Activated CD4-positive, alpha-beta memory T cell treated with anti-CD3 and anti-CD28 coated beads, Interleukin-2, amount 10 ng/mL, durations not matched to agents 7 days and 5 days (primary cell): ENCODE data around the gene RTP5. TPM values are rescaled to one million over a fixed set of nuclear protein-coding genes. Genes with fewer than 3 reads are reported as not detected.
"Not testable (repeated sequence)": the region's sequence is repeated elsewhere in the genome, so short reads cannot be mapped to it uniquely, and the experiment has no call there.

ENCODE experiments used
- CTCF ChIA-PET: fragments of 350-600 bp; sonication (Branson Sonifier 250); formaldehyde crosslinking; loops from one replicate; lab custom pipeline; 2021; ENCODE audit warnings: antibody characterized with exemption, inconsistent platforms; lab: Charles Lee
- POLR2A ChIA-PET: fragments of 350-600 bp; sonication (Branson Sonifier 250); formaldehyde crosslinking; loops from one replicate; lab custom pipeline; 2021; ENCODE audit warnings: antibody characterized with exemption; lab: Charles Lee
- DNase-seq: peaks from one replicate; pipeline ENCODE4 v3.0.0-alpha.2; 2020
- H3K27ac Mint-ChIP-seq: one replicate; pipeline ENCODE4 v1.8.0; 2021; ENCODE audit warnings: mild to moderate bottlenecking, mixed read lengths
- H3K27me3 Mint-ChIP-seq: one replicate; pipeline ENCODE4 v1.8.0; 2021; ENCODE audit warnings: mixed read lengths
- H3K36me3 Mint-ChIP-seq: one replicate; pipeline ENCODE4 v1.8.0; 2021; ENCODE audit warnings: low read depth, mixed read lengths
- H3K4me1 Mint-ChIP-seq: one replicate; pipeline ENCODE4 v1.8.0; 2021; ENCODE audit warnings: mixed read lengths
- H3K4me3 Mint-ChIP-seq: one replicate; pipeline ENCODE4 v1.8.0; 2021; ENCODE audit warnings: mild to moderate bottlenecking, mixed read lengths
- H3K9me3 Mint-ChIP-seq: one replicate; pipeline ENCODE4 v1.8.0; 2021; ENCODE audit warnings: mixed read lengths
- total RNA-seq, 2 experiments: library from RNA; stranded (reverse); gene quantifications; one replicate each; pipeline ENCODE4 v1.2.3, GENCODE V29; 2021

The RTP5 gene
- total RNA-seq, 2 experiments from 2014 or later: 0.13 TPM; not detected in 1

DNA sequence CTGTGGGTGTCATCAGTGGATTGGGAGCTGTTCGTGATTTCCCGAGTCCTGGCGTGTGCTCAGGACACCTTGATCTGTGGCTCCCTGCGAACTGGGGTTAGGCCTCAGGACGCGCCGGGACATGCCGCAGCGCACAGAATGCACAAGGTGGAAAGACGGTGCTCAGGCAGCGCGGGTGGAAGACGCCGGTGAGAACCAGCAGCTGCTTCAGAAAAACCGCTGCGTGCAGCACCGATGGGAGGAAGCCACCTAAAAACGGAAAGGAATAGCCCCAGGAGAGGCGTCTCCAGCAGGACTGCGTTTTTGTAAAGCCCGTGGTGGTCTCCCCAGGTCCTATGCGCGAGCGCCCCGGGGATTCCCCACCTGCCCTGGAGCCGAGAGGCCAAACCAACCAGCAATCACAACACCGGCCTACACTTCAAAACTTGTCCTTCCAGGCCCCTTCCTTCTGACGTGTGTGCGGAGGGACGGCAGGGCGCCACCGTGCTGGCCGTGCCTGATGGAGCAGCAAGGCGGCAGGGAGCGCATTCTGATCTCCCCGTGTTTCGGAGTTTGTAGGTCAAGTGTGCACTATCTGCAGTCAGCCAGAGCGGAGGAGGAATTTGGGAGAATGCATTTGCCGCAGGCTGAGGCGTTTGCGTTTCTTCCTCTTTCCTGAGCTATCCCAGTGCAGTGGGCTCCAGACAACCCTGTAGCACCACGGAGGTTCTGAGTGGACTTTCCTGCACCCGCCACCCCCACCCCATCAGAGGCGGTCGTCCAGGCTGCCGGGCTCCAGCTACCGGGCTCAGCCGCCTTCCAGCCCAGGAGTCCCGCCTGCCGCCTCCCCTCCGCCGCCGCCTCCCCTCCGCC is 32.2 kb downstream of the RTP5 start:
- H3K36me3 Mint-ChIP-seq: no peaks in the 10 kb centered on the region
- POLR2A ChIA-PET: no interaction called here
- no peak overlapping the region for H3K27ac Mint-ChIP-seq
- CTCF ChIA-PET: interaction anchor here (0.6 kb wide), 1 partner anchor 1323 kb away, joined by 3 read pairs; no protein-coding TSS in a partner anchor
- H3K27me3 Mint-ChIP-seq: no peaks in the 10 kb centered on the region
- H3K4me1 Mint-ChIP-seq: no peaks in the 10 kb centered on the region
- no peaks in the 10 kb centered on the region for H3K9me3 Mint-ChIP-seq
- H3K4me3 Mint-ChIP-seq: no peak overlapping the region
- DNase-seq: no peak

DNA sequence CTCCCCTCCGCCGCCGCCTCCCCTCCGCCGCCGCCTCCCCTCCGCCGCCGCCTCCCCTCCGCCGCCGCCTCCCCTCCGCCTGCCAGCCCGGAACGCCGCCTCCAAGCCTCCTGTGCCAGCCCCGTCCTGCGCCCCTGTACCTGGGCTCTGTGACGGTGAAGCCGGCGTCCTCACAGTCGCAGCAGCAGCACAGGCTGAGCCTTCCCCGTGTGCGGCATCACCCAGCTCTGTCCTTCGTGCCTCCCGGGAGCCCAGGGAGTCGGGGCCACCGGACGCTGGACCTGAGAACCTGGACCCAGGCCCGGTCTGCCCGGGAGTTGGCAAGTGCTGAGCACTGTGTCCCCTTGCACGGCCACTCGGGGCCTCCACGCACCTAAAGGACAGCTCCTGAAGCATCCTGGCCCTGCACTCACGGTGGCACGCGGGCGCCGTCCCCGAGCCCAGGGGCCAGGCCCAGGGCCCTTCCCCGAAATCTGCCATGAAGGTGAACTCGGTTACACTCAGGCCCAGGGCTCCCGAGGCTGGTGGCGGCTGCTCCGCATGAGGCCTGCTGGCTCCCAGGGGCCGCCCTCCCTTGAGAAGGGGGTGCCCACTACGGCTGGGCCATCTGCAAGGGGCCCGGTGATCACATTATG is 32.9 kb downstream of the RTP5 start:
- POLR2A ChIA-PET: no interaction called here
- no peaks in the 10 kb centered on the region for H3K9me3 Mint-ChIP-seq
- no peak overlapping the region for H3K4me3 Mint-ChIP-seq
- CTCF ChIA-PET: no interaction called here
- DNase-seq: no peak
- H3K36me3 Mint-ChIP-seq: no peaks in the 10 kb centered on the region
- no peaks in the 10 kb centered on the region for H3K4me1 Mint-ChIP-seq
- H3K27me3 Mint-ChIP-seq: no peaks in the 10 kb centered on the region
- H3K27ac Mint-ChIP-seq: no peak overlapping the region

GRCh38 chr2:241903121-241904010 is 33.8 kb downstream of the RTP5 start:
- no peak for DNase-seq
- H3K36me3 Mint-ChIP-seq: no peaks in the 10 kb centered on the region
- H3K27me3 Mint-ChIP-seq: no peaks in the 10 kb centered on the region
- no peak overlapping the region for H3K4me3 Mint-ChIP-seq
- no peak overlapping the region for H3K27ac Mint-ChIP-seq
- no peaks in the 10 kb centered on the region for H3K4me1 Mint-ChIP-seq
- ChIA-PET CTCF (no interaction called here), POLR2A (no interaction called here)
- no peaks in the 10 kb centered on the region for H3K9me3 Mint-ChIP-seq

DNA sequence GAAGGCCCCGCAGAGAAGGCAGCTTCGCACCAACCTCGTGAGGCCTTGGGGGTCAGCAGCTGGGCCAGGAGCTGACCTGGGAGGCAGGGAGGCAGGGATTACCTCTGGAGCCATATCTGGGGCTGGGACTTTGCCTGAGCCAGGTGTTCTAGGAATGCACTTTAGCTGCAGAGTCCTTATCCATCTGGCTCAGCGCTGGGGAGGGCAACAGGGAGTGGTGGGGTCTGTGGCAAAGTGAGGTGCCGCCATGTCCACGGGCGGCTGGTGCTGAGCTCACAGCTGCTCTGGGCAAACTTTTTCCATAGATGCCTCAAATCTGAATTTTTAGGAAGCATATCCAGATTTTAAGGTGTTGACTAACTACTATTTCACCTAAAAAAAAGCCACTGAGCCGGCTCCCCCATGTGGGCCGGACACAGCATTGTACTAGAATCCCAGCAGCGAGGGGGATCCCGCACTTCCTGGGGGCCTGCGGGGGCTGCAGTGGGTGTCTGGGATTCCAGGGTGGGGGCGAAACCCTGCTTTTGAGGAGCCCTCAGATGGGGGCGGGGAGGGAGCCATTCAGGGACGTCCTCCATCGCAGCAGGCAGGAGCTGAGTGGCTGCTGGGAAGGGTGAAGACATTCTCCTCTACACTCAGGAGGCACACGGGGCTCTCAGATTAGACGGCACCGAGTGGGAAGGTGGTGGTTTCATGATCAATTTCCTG is 34.6 kb downstream of the RTP5 start:
- Mint-ChIP-seq H3K27me3 (no peaks in the 10 kb centered on the region), H3K4me3 (no peak overlapping the region), H3K9me3 (no peaks in the 10 kb centered on the region), H3K4me1 (no peaks in the 10 kb centered on the region), H3K27ac (no peak overlapping the region), H3K36me3 (no peaks in the 10 kb centered on the region)
- ChIA-PET POLR2A (no interaction called here), CTCF (no interaction called here)
- no peak for DNase-seq

DNA sequence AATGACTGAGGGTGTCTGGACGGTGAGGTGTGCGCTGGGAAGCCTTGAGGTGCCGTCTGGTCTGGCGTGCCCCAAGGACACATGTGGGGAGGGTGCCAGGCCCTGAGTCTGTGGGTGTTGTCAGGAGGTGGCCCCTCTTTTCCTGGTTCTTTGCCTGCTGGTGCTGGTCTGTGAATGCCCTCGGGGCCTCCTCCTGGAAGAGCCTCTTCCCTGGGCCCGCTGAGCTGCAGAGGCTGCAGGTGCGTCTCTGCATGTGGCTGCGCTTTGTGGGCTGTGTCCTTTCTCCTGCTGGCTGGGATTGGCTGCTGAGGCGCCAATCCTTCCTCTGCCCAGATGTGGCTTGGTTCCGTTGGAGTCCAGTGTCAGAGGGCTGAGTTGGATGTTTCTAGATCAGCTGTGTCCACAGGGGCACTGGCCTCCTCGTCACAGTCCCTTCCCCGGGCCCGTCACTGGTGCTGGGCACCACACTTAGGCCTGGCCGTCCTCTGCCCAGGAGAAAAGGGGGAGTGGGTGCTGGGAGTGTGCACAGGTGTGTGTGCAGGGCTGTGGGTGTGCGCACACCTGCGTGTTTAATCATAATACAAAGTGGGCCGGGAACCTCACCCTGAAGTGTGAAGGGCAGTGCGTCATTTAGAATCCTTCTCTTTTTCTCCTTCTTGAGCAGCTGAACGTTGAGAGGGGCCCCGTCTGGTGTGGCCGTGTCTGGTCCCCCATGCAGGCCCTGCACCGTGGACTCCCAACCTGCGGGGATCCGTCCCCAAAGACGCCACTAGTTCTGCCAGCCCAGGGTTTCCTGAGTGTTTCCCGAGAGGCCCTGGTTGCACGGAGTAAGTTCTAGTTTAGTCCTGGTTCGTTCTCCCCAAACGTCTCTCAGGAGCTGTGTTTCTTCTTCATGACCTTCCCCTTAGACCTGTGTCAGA is 35.5 kb downstream of the RTP5 start:
- no peak for DNase-seq
- POLR2A ChIA-PET: no interaction called here
- H3K36me3 Mint-ChIP-seq: no peaks in the 10 kb centered on the region
- no peak overlapping the region for H3K4me3 Mint-ChIP-seq
- no peaks in the 10 kb centered on the region for H3K4me1 Mint-ChIP-seq
- no peak overlapping the region for H3K27ac Mint-ChIP-seq
- H3K27me3 Mint-ChIP-seq: no peaks in the 10 kb centered on the region
- CTCF ChIA-PET: no interaction called here
- H3K9me3 Mint-ChIP-seq: no peaks in the 10 kb centered on the region

- no peaks in the 10 kb centered on the region for H3K36me3 Mint-ChIP-seq
- no peak overlapping the region for H3K27ac Mint-ChIP-seq
- H3K9me3 Mint-ChIP-seq: no peaks in the 10 kb centered on the region
- CTCF ChIA-PET: no interaction called here
- H3K27me3 Mint-ChIP-seq: no peaks in the 10 kb centered on the region
- H3K4me1 Mint-ChIP-seq: no peaks in the 10 kb centered on the region
- no peak for DNase-seq
- POLR2A ChIA-PET: no interaction called here
- H3K4me3 Mint-ChIP-seq: no peak overlapping the region
These were observed 36.3 kb downstream of the RTP5 start for GRCh38 chr2:241905716-241906377.

- H3K4me1 Mint-ChIP-seq, H3K27ac Mint-ChIP-seq, H3K9me3 Mint-ChIP-seq, POLR2A ChIA-PET, CTCF ChIA-PET, DNase-seq, H3K36me3 Mint-ChIP-seq, H3K4me3 Mint-ChIP-seq, H3K27me3 Mint-ChIP-seq: not testable (repeated sequence)
These were observed 36.8 kb downstream of the RTP5 start for GRCh38 chr2:241906378-241906770.

DNA sequence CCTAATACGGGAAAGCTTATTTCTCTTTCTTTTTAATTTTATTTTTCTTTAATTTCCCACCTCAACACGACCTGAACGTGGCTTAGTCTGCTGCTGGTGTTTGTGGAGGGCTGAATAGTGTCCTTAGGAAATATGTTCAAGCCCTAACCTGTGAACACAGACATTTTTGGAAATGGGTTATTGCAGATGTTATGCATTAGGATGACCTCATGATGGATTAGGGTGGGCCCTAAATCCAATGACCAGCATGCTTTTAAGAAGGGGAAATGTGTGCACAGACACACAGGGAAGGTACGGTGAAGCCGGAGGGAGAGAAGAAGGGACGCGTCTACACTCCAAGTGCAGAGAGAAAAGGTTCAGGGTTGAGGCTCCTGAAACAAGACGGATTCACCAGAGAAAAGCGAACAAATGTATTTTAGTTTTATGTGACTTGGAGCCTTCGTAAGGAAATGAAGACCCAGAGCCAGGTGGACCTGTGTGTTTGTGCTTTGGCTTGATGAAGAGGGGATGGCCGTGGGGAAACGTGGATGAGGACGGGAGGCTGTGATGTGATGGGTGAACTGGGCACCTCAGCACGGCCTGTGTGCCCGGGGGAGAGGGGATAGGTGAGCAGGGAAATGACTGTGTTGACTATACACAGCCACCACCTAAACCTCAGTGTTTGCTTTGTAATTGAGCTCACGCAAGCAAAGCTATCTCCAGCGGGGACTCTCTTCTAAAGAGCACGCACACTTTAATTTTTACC is 37.5 kb downstream of the RTP5 start:
- Mint-ChIP-seq H3K36me3 (no peaks in the 10 kb centered on the region), H3K27ac (no peak overlapping the region), H3K4me3 (no peak overlapping the region), H3K4me1 (no peaks in the 10 kb centered on the region), H3K27me3 (no peaks in the 10 kb centered on the region), H3K9me3 (no peaks in the 10 kb centered on the region)
- ChIA-PET CTCF (no interaction called here), POLR2A (no interaction called here)
- no peak for DNase-seq

- POLR2A ChIA-PET, H3K9me3 Mint-ChIP-seq: not testable (repeated sequence)
These were observed 38.3 kb downstream of the RTP5 start for GRCh38 chr2:241907831-241908230.

GRCh38 chr2:241908686-241909420 is 39.3 kb downstream of the RTP5 start:
- H3K9me3 Mint-ChIP-seq: peaks cover 2% of the 10 kb centered on the region
- no peak overlapping the region for H3K27ac Mint-ChIP-seq
- no peaks in the 10 kb centered on the region for H3K27me3 Mint-ChIP-seq
- POLR2A ChIA-PET: no interaction called here
- CTCF ChIA-PET: no interaction called here
- DNase-seq: no peak
- H3K4me1 Mint-ChIP-seq: no peaks in the 10 kb centered on the region
- H3K4me3 Mint-ChIP-seq: no peak overlapping the region
- no peaks in the 10 kb centered on the region for H3K36me3 Mint-ChIP-seq

More at GRCh38 chr2:241907831-241908230, 38.3 kb downstream of the RTP5 start:
- CTCF ChIA-PET, H3K36me3 Mint-ChIP-seq, H3K4me1 Mint-ChIP-seq, DNase-seq, H3K27me3 Mint-ChIP-seq, H3K27ac Mint-ChIP-seq, H3K4me3 Mint-ChIP-seq: not testable (repeated sequence)

- CTCF ChIA-PET: no interaction called here
- POLR2A ChIA-PET: no interaction called here
- no peak for DNase-seq
These were observed 40.2 kb downstream of the RTP5 start for GRCh38 chr2:241909769-241910168.

More at GRCh38 chr2:241909769-241910168, 40.2 kb downstream of the RTP5 start:
- Mint-ChIP-seq H3K36me3 (no peaks in the 10 kb centered on the region), H3K4me3 (no peak overlapping the region), H3K27me3 (no peaks in the 10 kb centered on the region), H3K27ac (no peak overlapping the region), H3K4me1 (no peaks in the 10 kb centered on the region), H3K9me3 (peaks cover 2% of the 10 kb centered on the region)
